Posterior cingulate gyrus (tissue), 11 donors: Measurements from ENCODE around the gene KCNA1.

Experiments
- DNase-seq, 10 donors: peaks; one replicate each; pipeline versions ENCODE4 v3.0.0 to v3.0.0-alpha.2; 2020 to 2021; ENCODE audit warnings: mixed read lengths in 3 of 10
- intact Hi-C: fragments of 100-400 bp; cut with DNase I; formaldehyde crosslinking; loops from one replicate; pipeline ENCODE4 v1.15.1; 2023

Gene KCNA1

GRCh38 chr12:4958697-4959375, 49.1 kb downstream of the KCNA1 start:
- DNase-seq = no peak
- intact Hi-C loops = no loop called here

- intact Hi-C loops = no loop called here
- DNase-seq = no peak
These were observed 49.7 kb downstream of the KCNA1 start for GRCh38 chr12:4959381-4959780.

GRCh38 chr12:4960030-4960429, 50.3 kb downstream of the KCNA1 start:
- intact Hi-C loops = no loop called here

DNA sequence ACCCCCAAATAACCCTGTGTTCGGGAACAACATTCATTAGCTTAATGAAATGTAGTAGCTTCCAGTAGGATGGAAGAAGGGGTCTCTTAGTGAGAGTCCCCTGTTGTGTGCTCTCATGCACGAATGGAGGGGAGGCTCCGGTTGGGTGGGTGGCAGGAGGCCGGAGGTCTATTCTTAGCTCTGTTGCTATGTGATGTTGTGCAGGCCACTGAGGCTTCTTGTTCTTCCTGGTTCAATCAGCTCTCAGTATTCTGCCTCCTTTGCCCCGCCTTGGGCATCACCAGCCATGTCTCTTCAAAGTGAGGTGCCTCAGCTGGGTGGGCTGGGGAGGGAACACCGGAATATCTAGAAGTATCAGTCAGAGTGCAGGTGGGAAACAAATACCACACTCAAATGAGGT, 50.8 kb downstream of the KCNA1 start:
- intact Hi-C loops = no loop called here
- peak in 4 of 10 donors; percentile 32 to 91 (median 48) for DNase-seq

More at GRCh38 chr12:4960030-4960429, 50.3 kb downstream of the KCNA1 start:
- DNase-seq = peak in 7 of 10 donors; percentile 31 to 91 (median 66)

- intact Hi-C loops = no loop called here
- DNase-seq = no peak
These were observed 51.6 kb downstream of the KCNA1 start for GRCh38 chr12:4961311-4961710.

DNA sequence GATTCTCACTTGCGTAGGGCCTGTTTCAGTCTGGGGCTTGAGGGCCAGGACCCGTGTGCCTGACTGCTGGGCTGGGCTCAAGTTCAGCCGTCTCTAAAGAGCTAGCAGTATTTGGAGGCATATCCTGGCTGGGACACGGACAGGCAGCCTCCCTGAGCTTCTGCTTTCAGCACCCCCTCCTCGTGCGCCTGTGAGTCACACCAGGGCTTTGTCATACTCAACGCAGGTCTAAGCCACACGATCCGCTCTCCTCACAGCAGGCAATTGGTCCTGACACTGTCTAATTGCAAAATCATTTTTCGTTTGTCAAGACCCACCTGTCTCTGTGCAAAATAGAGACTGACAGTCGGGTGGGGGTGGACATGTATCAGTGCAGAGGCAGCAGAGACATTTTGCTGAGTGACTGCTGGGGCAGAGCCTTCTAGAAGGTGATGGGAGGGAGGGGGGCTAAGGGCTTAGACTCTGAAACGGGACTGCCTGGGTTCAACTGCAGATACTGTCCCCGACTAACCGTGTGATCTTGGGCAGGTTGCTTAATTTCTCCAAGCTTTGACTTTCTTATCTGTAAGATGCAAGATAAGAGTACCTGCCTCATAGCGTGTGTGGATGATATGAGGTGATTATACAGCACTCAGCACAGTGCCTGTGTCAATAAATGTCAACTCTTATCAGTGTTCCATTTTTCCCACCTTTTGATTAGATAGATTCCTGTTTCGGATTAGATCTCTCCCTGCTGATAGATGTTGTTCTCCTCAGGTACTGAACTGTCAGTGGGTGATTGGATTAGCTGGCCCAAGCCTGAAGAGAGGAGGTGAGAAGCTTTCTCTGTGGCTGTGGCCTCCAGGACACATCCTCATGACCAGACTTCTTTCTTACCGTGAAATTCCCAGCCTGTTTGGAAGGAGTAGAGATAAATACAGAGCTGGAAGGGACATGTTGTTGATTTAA, 53.1 kb downstream of the KCNA1 start:
- DNase-seq = peak in 4 of 10 donors; percentile 45 to 86 (median 85)
- intact Hi-C loops = no loop called here
